OCI-LY7 (cell line): ENCODE measurements around the gene RNGTT. TPM values are rescaled to one million over a fixed set of nuclear protein-coding genes. Genes with fewer than 3 reads are reported as not detected.

Experiments
- BruUV-seq: library from RNA; stranded (reverse); fragments of 400-500 nt; replicated peaks from 2 replicates; lab custom pipeline; 2021; lab: Mats Ljungman, UMichigan
- CTCF ChIA-PET: fragments of 300-600 bp; sonication (Branson Sonifier 250); formaldehyde crosslinking; loops from one replicate; lab custom pipeline; 2022; ENCODE audit warnings: antibody characterized with exemption; ENCODE audit not compliant: unreplicated experiment; lab: Charles Lee
- POLR2A ChIA-PET: fragments of 300-600 bp; sonication (Branson Sonifier 250); formaldehyde crosslinking; loops from one replicate; lab custom pipeline; 2022; ENCODE audit warnings: antibody characterized with exemption; lab: Charles Lee
- DNase-seq: peaks from one replicate; pipeline ENCODE4 v3.0.0-alpha.2; 2015; ENCODE audit warnings: low spot score
- H2AFZ ChIP-seq: fragments of 200-600 bp; sonication (generic), shearing (Covaris generic); 2 replicates; pipeline ENCODE4 v1.6.1; 2014; ENCODE audit warnings: mild to moderate bottlenecking, antibody characterized with exemption, low read length, moderate library complexity
- H3K27ac ChIP-seq: fragments of 200-600 bp; sonication (generic); 2 replicates; pipeline ENCODE4 v1.5.1; 2014; ENCODE audit warnings: mixed run types, low read depth, mild to moderate bottlenecking, moderate library complexity, low read length, inconsistent platforms; ENCODE audit not compliant: poor library complexity, severe bottlenecking
- H3K36me3 ChIP-seq: fragments of 200-600 bp; sonication (generic); 2 replicates; pipeline ENCODE4 v1.6.1; 2014; ENCODE audit warnings: mild to moderate bottlenecking, antibody characterized with exemption, low read length, moderate library complexity, mixed read lengths; ENCODE audit not compliant: insufficient read depth
- H3K4me1 ChIP-seq: fragments of 200-600 bp; sonication (generic); 2 replicates; pipeline ENCODE4 v1.5.1; 2014; ENCODE audit warnings: mild to moderate bottlenecking, low read length; ENCODE audit not compliant: insufficient read depth, poor library complexity, severe bottlenecking
- H3K4me2 ChIP-seq: fragments of 200-600 bp; sonication (generic); 2 replicates; pipeline ENCODE4 v1.6.1; 2014; ENCODE audit warnings: mild to moderate bottlenecking, low read length
- H3K4me3 ChIP-seq: fragments of 200-600 bp; sonication (generic); 2 replicates; pipeline ENCODE4 v1.5.1; 2014; ENCODE audit warnings: mild to moderate bottlenecking, low read depth, low read length; ENCODE audit not compliant: poor library complexity, severe bottlenecking
- H3K79me2 ChIP-seq: fragments of 200-600 bp; sonication (generic); 2 replicates; pipeline ENCODE4 v1.6.1; 2016; ENCODE audit warnings: low read depth, mild to moderate bottlenecking, low read length, moderate library complexity, mixed read lengths; ENCODE audit not compliant: insufficient read depth
- H3K9me2 ChIP-seq: fragments of 200-600 bp; sonication (generic); 2 replicates; pipeline ENCODE4 v1.6.1; 2016; ENCODE audit warnings: mild to moderate bottlenecking, low read length, mixed read lengths; ENCODE audit not compliant: insufficient read depth
- H3K9me3 ChIP-seq: fragments of 200-600 bp; sonication (generic); 2 replicates; pipeline ENCODE4 v1.6.1; 2014; ENCODE audit warnings: mild to moderate bottlenecking, mixed run types, low read length, mixed read lengths
- H4K20me1 ChIP-seq: fragments of 200-600 bp; sonication (generic); 2 replicates; pipeline ENCODE4 v1.6.1; 2014; ENCODE audit warnings: mild to moderate bottlenecking, antibody characterized with exemption, low read length, moderate library complexity, mixed read lengths; ENCODE audit not compliant: insufficient read depth
- EZH2phosphoT487 ChIP-seq: fragments of 200-600 bp; sonication (generic); IDR thresholded peaks from 2 replicates; pipeline ENCODE4 v1.6.1; 2018; ENCODE audit warnings: low read depth, borderline replicate concordance, mild to moderate bottlenecking, mixed run types, antibody characterized with exemption, low read length, moderate library complexity, mixed read lengths
- intact Hi-C: fragments of 100-400 bp; cut with micrococcal nuclease; formaldehyde crosslinking; loops from one replicate; pipeline ENCODE4 v1.10.0; 2022; ENCODE audit not compliant: unreplicated experiment
- total RNA-seq, 2 experiments: library from RNA; depleted of rRNA in 1 of 2; stranded (reverse); fragments of >200 nt in 1 of 2; shearing (Covaris generic) in 1 of 2; gene quantifications; 2 replicates each; pipeline ENCODE4 v1.2.3, GENCODE V29; 2014 to 2022
- TF ChIP-seq, protein P1 (sequence below): fragments of 200-600 bp; sonication (generic); conservative IDR thresholded peaks from 2 replicates; pipeline ENCODE4 v1.5.1; 2014; ENCODE audit warnings: mild to moderate bottlenecking, antibody characterized with exemption, low read length, moderate library complexity, mixed read lengths

The RNGTT gene
- total RNA-seq, 2 experiments from 2014 or later: 38.2 to 41.7 TPM

DNA sequence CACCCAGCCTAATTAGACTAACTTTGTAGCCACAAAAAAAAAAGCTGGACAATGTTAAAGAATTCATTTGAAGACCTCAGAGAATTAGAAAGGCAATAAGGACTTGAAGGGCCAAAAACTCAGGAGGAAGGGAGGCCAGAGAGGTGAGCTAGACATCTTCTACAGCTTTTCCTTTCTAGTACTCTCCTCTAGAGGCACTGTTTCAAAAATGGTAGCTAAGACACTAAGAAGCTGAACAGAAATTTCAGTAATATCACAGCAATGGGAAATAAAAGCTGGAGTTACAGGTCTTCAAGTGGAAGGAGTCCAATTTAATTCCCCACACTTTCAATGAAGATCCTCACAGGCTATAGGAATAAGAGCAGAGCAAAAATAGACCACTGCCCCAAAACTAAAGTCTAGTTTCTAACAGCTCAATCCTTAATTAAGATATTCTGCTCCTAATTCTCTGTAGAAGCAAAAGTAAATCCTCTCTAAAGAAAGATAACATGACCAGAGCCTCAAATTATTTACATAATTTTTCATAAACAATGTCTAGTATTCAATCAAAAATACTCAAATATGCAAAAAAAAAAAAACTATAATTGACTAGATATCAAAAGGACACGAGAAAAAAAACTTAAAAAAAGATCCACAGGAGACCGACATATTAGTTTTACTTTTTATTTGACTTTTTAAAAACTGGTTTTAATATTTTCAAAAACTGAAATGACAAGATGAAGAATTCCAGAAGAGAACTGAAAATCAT lies 63.7 kb downstream of the RNGTT start:
- BruUV-seq: no TSS peak
- ChIA-PET POLR2A (interaction anchor here (0.7 to 1.3 kb wide), 4 partner anchors 8 to 79 kb away, joined by 3 to 5 read pairs (median 4); no protein-coding TSS in a partner anchor), CTCF (interaction anchor here (0.6 kb wide), 1 partner anchor 1506 kb away, joined by 3 read pairs; no protein-coding TSS in a partner anchor)

DNA sequence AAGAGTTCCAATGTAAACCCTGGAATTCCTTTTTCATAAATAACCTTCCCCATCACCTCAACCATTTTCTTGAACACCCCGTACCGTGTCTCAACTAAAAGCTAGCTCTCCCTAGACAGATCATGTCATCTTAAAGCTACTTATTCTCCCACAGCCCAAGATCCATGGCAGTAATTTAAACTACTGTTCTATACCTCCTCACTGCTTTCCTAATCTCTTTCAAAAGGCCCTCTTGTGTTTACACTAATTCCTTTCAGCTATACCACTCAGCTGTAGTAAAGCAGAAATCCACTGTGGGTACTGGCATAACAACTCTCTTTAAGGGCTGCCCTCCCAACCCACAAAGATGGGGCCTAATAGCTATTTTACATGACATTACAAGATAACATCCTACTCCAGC lies 67.5 kb downstream of the RNGTT start:
- DNase-seq: no peak
- Histone ChIP-seq H3K79me2 (no peaks in the 10 kb centered on the region), H3K27ac (no peak overlapping the region), H3K4me2 (no peak overlapping the region), H3K4me3 (no peak overlapping the region), H3K9me3 (no peaks in the 10 kb centered on the region), H2AFZ (no peak overlapping the region), H3K9me2 (no peaks in the 10 kb centered on the region), H3K4me1 (no peaks in the 10 kb centered on the region), H4K20me1 (no peaks in the 10 kb centered on the region), H3K36me3 (peaks cover 31% of the 10 kb centered on the region)
- TF ChIP-seq, protein P1, sequence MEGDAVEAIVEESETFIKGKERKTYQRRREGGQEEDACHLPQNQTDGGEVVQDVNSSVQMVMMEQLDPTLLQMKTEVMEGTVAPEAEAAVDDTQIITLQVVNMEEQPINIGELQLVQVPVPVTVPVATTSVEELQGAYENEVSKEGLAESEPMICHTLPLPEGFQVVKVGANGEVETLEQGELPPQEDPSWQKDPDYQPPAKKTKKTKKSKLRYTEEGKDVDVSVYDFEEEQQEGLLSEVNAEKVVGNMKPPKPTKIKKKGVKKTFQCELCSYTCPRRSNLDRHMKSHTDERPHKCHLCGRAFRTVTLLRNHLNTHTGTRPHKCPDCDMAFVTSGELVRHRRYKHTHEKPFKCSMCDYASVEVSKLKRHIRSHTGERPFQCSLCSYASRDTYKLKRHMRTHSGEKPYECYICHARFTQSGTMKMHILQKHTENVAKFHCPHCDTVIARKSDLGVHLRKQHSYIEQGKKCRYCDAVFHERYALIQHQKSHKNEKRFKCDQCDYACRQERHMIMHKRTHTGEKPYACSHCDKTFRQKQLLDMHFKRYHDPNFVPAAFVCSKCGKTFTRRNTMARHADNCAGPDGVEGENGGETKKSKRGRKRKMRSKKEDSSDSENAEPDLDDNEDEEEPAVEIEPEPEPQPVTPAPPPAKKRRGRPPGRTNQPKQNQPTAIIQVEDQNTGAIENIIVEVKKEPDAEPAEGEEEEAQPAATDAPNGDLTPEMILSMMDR: no peak
- no peak for TF ChIP-seq EZH2phosphoT487
- intact Hi-C loops: no loop called here
- no TSS peak for BruUV-seq
- ChIA-PET CTCF (no interaction called here), POLR2A (interaction anchor here (0.5 to 0.6 kb wide), 2 partner anchors 555 to 1337 kb away, joined by 3 read pairs; no protein-coding TSS in a partner anchor)

More for the DNA sequence above, 63.7 kb downstream of the RNGTT start:
- no peak for TF ChIP-seq EZH2phosphoT487
- TF ChIP-seq, protein P1: peak; percentile 71
- peaks cover 51% of the 10 kb centered on the region for H3K36me3 ChIP-seq
- intact Hi-C loops: no loop called here
- no peak overlapping the region for H3K4me3 ChIP-seq
- H3K9me3 ChIP-seq: no peaks in the 10 kb centered on the region
- no peaks in the 10 kb centered on the region for H4K20me1 ChIP-seq
- DNase-seq: peak; percentile 8
- H3K9me2 ChIP-seq: no peaks in the 10 kb centered on the region
- H3K27ac ChIP-seq: no peak overlapping the region
- no peak overlapping the region for H3K4me2 ChIP-seq
- no peak overlapping the region for H2AFZ ChIP-seq
- no peaks in the 10 kb centered on the region for H3K4me1 ChIP-seq
- H3K79me2 ChIP-seq: no peaks in the 10 kb centered on the region
